Fibroblast of lung (primary cell): ENCODE data around the gene CHRD. TPM values are rescaled to one million over a fixed set of nuclear protein-coding genes. Genes with fewer than 3 reads are reported as not detected.

Experiments
- DNase-seq, 2 donors: peaks; one replicate each; pipeline versions ENCODE4 v3.0.0 to v3.0.0-alpha.2; 2010; ENCODE audit warnings: low read depth in 2 of 2
- H2AFZ ChIP-seq: 2 replicates; pipeline ENCODE4 v1.5.1; 2012; ENCODE audit warnings: low read length, control low read depth, inconsistent platforms
- H3K27ac ChIP-seq: 2 replicates; pipeline ENCODE4 v1.5.1; 2011; ENCODE audit warnings: low read length, control low read depth; ENCODE audit not compliant: insufficient read depth
- H3K27me3 ChIP-seq: 2 replicates; pipeline ENCODE4 v1.5.1; 2011; ENCODE audit warnings: mild to moderate bottlenecking, low read length; ENCODE audit not compliant: control insufficient read depth, insufficient read depth
- H3K36me3 ChIP-seq: 2 replicates; pipeline ENCODE4 v1.5.1; 2011; ENCODE audit warnings: low read length; ENCODE audit not compliant: control insufficient read depth, insufficient read depth
- H3K4me1 ChIP-seq: 2 replicates; pipeline ENCODE4 v1.5.1; 2011; ENCODE audit warnings: low read length; ENCODE audit not compliant: control insufficient read depth, insufficient read depth; ENCODE audit errors: extremely low read depth
- H3K4me2 ChIP-seq: 2 replicates; pipeline ENCODE4 v1.5.1; 2011; ENCODE audit warnings: low read length, control low read depth; ENCODE audit not compliant: insufficient read depth; ENCODE audit errors: extremely low read depth
- H3K4me3 ChIP-seq, 4 experiments: fragments of 200-600 bp in 1 of 4; sonication (generic) in 1 of 4; replicated peaks in 1 of 4; 2 replicates each; pipeline ENCODE4 v1.5.1; 2011 to 2016; ENCODE audit warnings: low read length in 4 of 4, low read depth in 3 of 4, mild to moderate bottlenecking in 3 of 4, control low read depth in 2 of 4, inconsistent platforms in 1 of 4, mixed read lengths in 1 of 4; ENCODE audit not compliant: insufficient read depth in 1 of 4; ENCODE audit errors: control extremely low read depth in 1 of 4
- H3K79me2 ChIP-seq: 2 replicates; pipeline ENCODE4 v1.5.1; 2012; ENCODE audit warnings: mild to moderate bottlenecking, low read length, inconsistent platforms; ENCODE audit not compliant: control insufficient read depth, insufficient read depth
- H3K9ac ChIP-seq: 2 replicates; pipeline ENCODE4 v1.5.1; 2011; ENCODE audit warnings: mild to moderate bottlenecking, low read length, control low read depth; ENCODE audit not compliant: insufficient read depth
- H3K9me3 ChIP-seq: 2 replicates; pipeline ENCODE4 v1.5.1; 2012; ENCODE audit warnings: low read depth, low read length; ENCODE audit not compliant: control insufficient read depth, insufficient read depth
- H4K20me1 ChIP-seq: 2 replicates; pipeline ENCODE4 v1.5.1; 2011; ENCODE audit warnings: low read length; ENCODE audit not compliant: control insufficient read depth, insufficient read depth; ENCODE audit errors: extremely low read depth
- CTCF ChIP-seq, 2 donors: IDR thresholded peaks in 1 of 2; conservative IDR thresholded peaks in 1 of 2; 1 replicate in 1 of 2; 2 replicates in 1 of 2; pipeline ENCODE4 v1.5.1; 2011 to 2012; ENCODE audit warnings: low read length in 2 of 2, control low read depth in 1 of 2, inconsistent platforms in 1 of 2, low read depth in 1 of 2, mild to moderate bottlenecking in 1 of 2
- EZH2 ChIP-seq: IDR thresholded peaks from 2 replicates; pipeline ENCODE4 v1.5.1; 2012; ENCODE audit warnings: low read length, control low read depth, mild to moderate bottlenecking; ENCODE audit errors: missing control alignments
- polyA plus RNA-seq, 2 donors: library from polyadenylated mRNA; depleted of rRNA in 1 of 2; stranded (reverse) in 1 of 2; unstranded in 1 of 2; fragments of >200 nt; gene quantifications; 2 replicates each; pipeline ENCODE4 v1.2.1, GENCODE V29; 2011 to 2012; ENCODE audit warnings: missing spikeins in 1 of 2
- total RNA-seq: library from RNA; depleted of rRNA; stranded (reverse); fragments of >200 nt; gene quantifications from 2 replicates; pipeline ENCODE4 v1.2.1, GENCODE V29; 2014

The CHRD gene
- total and polyA plus RNA-seq, 2 donors (not counting 1 experiment from before 2014, with no cell fraction given) = 1.3 to 4.8 TPM

- Histone ChIP-seq H3K4me2 (no peak overlapping the region), H3K4me3 (no peak overlapping the region), H2AFZ (no peak overlapping the region), H3K9ac (no peak overlapping the region), H3K27ac (no peak overlapping the region), H3K9me3 (no peaks in the 10 kb centered on the region), H3K4me1 (no peaks in the 10 kb centered on the region), H3K27me3 (no peaks in the 10 kb centered on the region), H3K36me3 (no peaks in the 10 kb centered on the region), H4K20me1 (no peaks in the 10 kb centered on the region), H3K79me2 (no peaks in the 10 kb centered on the region)
- no peak for TF ChIP-seq CTCF (conservative IDR thresholded peaks at IDR 0.05 in 1 of 2, IDR thresholded peaks at IDR 0.05 in 1 of 2; ENCODE audit: low read depth in 1 of 2, low read length in 2 of 2)
- no peak for TF ChIP-seq EZH2
- DNase-seq = no peak
Measured at GRCh38 chr3:184389384-184389783, 9.5 kb downstream of the CHRD start.

- Histone ChIP-seq H3K4me1 (no peaks in the 10 kb centered on the region), H3K9me3 (no peaks in the 10 kb centered on the region), H3K4me2 (no peak overlapping the region), H3K36me3 (no peaks in the 10 kb centered on the region), H2AFZ (no peak overlapping the region), H3K27me3 (peaks cover 2% of the 10 kb centered on the region), H3K27ac (no peak overlapping the region), H4K20me1 (no peaks in the 10 kb centered on the region), H3K4me3 (no peak overlapping the region), H3K9ac (no peak overlapping the region), H3K79me2 (no peaks in the 10 kb centered on the region)
- TF ChIP-seq EZH2 = no peak
- no peak for TF ChIP-seq CTCF (conservative IDR thresholded peaks at IDR 0.05 in 1 of 2, IDR thresholded peaks at IDR 0.05 in 1 of 2; ENCODE audit: low read depth in 1 of 2, low read length in 2 of 2)
- DNase-seq = no peak
Measured at GRCh38 chr3:184389935-184390528, 10.2 kb downstream of the CHRD start.

- Histone ChIP-seq H4K20me1 (no peaks in the 10 kb centered on the region), H3K9me3 (no peaks in the 10 kb centered on the region), H3K79me2 (no peaks in the 10 kb centered on the region), H3K27me3 (peaks cover 5% of the 10 kb centered on the region), H2AFZ (no peak overlapping the region), H3K4me1 (no peaks in the 10 kb centered on the region), H3K4me2 (no peak overlapping the region), H3K9ac (no peak overlapping the region), H3K36me3 (no peaks in the 10 kb centered on the region), H3K27ac (no peak overlapping the region), H3K4me3 (no peak overlapping the region)
- no peak for TF ChIP-seq EZH2
- TF ChIP-seq CTCF (conservative IDR thresholded peaks at IDR 0.05 in 1 of 2, IDR thresholded peaks at IDR 0.05 in 1 of 2; ENCODE audit: low read depth in 1 of 2, low read length in 2 of 2) = no peak
- DNase-seq = no peak
Measured at GRCh38 chr3:184391266-184391665, 11.4 kb downstream of the CHRD start.
